GM21529 (cell line): ENCODE results near the gene PELI2.

Source experiments
- ATAC-seq: cut with Tn5 transposase; IDR thresholded peaks from one replicate; pipeline ENCODE4 v1.9.1; 2021; ENCODE audit not compliant: unreplicated experiment

Gene PELI2

DNA sequence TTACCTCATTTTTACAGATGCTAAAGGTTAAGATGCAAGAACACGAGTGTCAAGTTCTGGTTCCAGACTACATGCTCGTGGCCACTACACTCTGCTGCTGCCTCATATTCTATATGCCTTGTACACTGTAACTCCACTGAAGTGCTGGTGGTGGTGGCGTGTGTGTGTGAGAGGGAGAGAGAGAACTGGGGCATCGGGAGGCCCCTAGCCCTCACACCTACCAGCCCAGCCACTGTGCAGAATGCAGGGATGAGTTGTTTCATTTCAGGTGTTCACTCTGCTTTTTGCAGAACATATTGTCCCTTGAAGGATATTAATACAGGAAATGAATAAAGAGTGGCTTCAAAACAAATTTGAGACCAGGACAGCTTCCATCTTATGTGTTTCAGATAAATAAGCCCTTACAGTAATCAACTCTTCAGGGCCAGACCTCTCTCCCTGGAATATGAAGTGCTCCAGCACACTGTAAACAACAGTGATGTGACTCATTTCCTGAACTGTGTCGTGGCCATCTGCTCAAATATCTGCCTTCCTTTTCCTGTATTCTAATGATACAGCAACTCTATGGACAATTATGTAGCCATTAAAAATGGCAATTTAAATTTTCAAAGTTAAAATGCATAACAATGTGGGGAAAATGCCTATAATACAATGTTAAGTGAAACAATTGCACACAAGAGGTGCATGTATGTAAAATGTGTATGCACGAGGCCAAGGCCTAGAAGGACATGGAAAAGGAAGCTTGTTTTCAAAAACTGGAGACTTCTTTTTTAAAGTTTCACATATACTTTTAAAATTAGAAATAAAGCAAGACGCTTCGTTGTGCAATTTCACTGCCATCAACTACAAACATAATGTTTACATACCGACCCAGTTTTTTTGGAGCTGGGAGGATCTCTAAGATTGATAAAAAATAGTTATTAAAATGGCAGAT, 215.4 kb downstream of the PELI2 start:
- no peak for ATAC-seq

DNA sequence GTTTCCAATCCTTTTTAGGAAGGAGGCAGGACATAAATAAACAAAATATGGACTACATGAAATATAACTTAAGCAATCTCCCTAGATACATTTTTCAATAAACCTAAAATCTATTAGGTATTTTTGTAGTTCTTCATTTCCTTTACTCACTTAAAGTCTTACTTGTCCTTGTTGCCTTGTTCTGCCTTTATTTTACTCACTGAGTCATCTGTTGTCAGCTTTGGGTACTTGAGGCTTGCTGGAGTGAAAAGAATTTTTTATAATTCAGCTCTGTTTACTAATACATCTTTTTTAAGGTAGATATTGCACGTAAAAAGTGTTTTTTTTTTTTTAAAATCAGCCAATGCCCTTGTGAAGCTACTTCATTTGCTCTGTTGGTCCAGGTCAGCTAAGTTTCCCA, 216.2 kb downstream of the PELI2 start:
- no peak for ATAC-seq

DNA sequence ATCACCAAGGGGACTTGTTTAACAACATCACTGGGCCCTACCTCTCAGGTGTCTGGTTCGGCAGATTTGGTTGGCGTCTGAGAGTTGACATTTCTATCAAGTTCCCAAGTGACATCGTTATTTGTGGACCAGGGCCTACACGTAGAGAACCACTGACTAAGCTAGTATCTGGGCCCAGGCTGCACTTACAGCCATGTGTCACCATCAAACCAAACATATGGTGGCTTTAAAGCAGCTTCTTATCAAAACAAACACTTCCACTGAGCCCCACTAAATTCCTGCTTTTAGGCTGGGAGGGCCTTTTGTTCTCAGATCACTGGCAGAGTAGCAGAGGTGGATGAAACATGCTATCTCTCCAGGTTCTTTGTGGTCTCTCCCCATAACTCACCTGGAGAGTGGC, 220.5 kb downstream of the PELI2 start:
- ATAC-seq = no peak

DNA sequence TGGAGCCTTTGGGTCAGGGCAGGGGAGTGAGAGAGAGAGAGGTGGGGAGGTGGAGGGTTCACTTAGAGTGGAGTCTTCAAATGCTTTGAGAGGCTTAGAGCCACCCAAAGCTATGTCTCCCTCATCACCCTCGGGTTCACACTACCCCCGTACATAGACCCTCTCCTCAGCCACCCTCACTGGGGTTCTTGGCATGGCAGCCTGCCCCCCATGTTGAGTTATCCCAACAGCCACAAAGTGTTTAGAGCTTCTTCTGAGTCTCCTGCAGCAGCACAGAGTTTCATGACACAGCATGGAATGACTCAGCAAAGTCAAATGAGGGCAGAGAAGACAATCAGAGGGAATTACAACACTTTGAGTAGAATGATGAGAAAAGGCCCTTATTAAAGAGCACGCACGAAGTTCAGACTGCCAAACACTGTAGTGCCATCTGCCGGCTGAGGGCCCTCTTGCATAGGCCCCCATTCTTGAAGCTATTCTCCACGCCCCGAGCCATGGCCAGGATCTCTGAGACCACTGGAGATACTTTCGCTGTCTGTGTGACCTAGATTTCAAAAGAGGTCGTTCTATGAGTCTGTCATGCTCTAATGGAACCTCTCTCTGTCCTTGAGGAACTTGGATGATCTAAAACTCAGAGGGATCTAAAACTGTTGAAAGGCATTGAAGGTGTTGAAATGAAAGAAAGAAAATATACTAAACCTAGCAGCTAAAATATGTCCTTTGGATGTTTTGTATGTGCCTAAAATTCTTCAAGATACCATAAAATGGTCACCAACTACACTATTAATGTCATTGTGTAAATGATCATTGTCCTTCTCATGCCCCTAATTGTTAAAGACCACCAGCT, 221.9 kb downstream of the PELI2 start:
- ATAC-seq = peak; percentile 75

DNA sequence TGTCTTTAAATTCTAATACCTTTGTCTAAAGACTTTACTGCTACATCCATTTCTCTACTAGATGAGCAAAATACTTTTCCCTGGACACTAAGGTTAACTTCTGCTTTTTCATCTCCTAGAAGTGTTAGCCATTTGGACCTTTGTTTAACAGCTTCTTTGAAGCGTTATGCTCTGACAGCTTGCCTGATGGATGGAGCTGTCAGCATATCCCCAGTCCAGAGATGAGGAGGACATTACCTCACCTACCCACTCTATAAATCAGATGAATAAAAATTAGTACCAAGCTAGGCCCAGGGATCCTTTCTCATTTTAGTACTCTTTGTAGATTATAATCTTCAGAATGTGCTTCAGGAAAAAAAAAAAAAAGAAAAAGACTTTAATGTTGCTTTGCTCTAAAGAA, 222.7 kb downstream of the PELI2 start:
- ATAC-seq = no peak

DNA sequence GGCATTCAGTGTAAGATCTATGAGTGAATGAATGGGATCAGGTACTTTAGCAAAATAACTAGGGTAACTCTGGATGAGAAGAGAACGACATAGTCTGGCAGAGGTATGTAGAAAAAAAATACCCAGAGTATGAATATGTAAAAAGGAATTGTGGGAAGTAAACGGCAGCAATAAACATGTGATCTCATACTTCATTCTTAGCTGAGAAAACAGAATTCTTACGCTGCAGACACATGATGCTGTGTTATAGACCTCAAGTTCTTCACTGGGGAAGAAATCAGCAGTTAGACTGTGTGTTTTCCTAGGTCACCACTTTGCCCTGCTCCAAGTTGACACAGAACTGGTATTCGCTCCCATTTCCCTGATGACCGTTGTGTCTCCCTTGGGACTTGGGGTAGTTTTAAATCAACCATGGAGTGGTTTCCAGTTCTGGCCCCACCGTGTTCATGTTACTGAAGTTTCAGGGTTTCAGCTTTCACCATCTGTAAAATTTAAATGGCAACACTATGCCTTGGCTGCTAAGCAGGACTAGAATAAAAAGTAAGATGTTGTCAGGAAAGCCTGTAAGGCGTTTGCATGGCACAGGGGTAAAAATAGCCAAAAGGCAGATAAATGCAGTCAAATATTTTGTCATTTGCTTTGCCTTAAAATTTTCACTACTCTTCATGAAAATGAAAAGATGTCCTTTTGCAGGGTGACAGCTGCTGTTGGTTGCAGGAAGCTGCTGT, 223.7 kb downstream of the PELI2 start:
- peak; percentile 27 for ATAC-seq

DNA sequence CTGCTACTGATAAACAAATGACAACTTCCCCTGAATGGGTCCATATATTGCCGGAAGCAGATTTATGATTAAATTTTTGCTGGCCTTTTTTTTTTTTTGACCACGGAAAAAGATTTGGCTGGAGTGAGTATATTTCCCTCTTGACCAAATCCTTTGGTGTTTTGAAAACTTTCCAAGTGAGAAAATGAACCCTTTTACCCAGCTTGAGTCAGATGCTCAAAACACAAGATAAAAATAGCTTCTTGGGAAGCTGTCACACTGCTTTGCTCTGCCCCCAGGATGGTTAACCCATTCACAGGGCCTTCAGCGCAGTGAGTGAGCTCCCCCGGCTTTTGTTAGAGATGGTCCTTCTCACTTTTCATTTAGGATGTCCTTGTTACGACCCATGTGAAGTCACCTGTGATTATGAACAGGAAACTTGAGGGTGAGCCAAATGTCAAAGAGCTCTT, 224.3 kb downstream of the PELI2 start:
- peak; percentile 49 for ATAC-seq

DNA sequence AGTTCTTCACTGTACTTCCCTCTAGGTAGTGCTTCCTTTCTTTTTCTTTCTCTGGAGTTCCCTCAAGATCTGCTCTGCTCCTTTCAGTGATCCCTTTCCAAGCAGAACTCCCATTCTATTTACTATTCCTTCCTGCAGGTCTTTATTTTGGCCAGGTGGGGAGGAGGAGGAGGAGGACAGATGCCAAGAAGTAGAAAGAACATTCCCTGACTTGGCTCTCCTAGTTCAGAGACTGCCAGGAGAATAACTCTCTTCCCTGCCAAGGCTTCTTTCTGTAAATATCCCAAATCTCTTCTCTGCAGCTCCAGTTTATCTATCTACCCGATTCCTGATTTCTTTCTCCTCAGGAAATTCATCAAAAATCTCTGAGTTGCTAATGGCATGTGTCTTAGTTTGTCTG, 231.7 kb downstream of the PELI2 start:
- ATAC-seq = no peak
